IPS DF 6.9 (cell line): ENCODE measurements around the gene PTPRG.

Experiments used
- DNase-seq: peaks from one replicate; pipeline ENCODE4 v3.0.0-alpha.2; 2013; ENCODE audit warnings: low read depth, low spot score
- H3K27ac ChIP-seq: one replicate; pipeline ENCODE4 v1.5.1; 2013; ENCODE audit warnings: low read length, control low read depth
- H3K27me3 ChIP-seq: 2 replicates; pipeline ENCODE4 v1.6.1; 2013; ENCODE audit warnings: mild to moderate bottlenecking, low read length; ENCODE audit not compliant: control insufficient read depth, insufficient read depth
- H3K36me3 ChIP-seq: 2 replicates; pipeline ENCODE4 v1.6.1; 2013; ENCODE audit warnings: low read length; ENCODE audit not compliant: control insufficient read depth, insufficient read depth
- H3K4me1 ChIP-seq: 2 replicates; pipeline ENCODE4 v1.6.1; 2013; ENCODE audit warnings: low read length; ENCODE audit not compliant: control insufficient read depth, insufficient read depth
- H3K4me3 ChIP-seq: 2 replicates; pipeline ENCODE4 v1.5.1; 2013; ENCODE audit warnings: mild to moderate bottlenecking, low read length
- H3K9me3 ChIP-seq: 2 replicates; pipeline ENCODE4 v1.6.1; 2013; ENCODE audit warnings: low read length, inconsistent platforms; ENCODE audit not compliant: control insufficient read depth, insufficient read depth
- WGBS: extraction: QIAGEN DNeasy Blood & Tissue Kit; methylation state at CpG from one replicate; pipeline ENCODE4 v1.1.7; 2013; ENCODE audit warnings: mixed read lengths, missing lambda C conversion rate; ENCODE audit not compliant: insufficient read length, insufficient coverage; 5-methylcytosine and 5-hydroxymethylcytosine counted together

PTPRG gene

GRCh38 chr3:61561374-61562041, at the start of gene PTPRG:
Gene PTPRG (plus strand): TSS chr3:61561571. CDS start chr3:61562288, 717 bp downstream.
- Histone ChIP-seq H3K4me3 (peak within 1 kb of the TSS; percentile 97), H3K27me3 (no peaks in the 10 kb centered on the region; the same call in 1 of the 2 replicates), H3K36me3 (no peaks in the 10 kb centered on the region), H3K9me3 (no peaks in the 10 kb centered on the region), H3K4me1 (peaks cover 4% of the 10 kb centered on the region; the same call in 1 of the 2 replicates), H3K27ac (no peak within 1 kb of the TSS)
- no CpG with 5 or more reads among the region's 74 CpGs for WGBS
- no peak for DNase-seq

GRCh38 chr3:61518590-61518989, 42.8 kb upstream of the PTPRG start:
- Histone ChIP-seq H3K4me3 (no peak overlapping the region), H3K27ac (no peak overlapping the region), H3K27me3 (no peaks in the 10 kb centered on the region), H3K4me1 (no peaks in the 10 kb centered on the region; the same call in 1 of the 2 replicates), H3K36me3 (no peaks in the 10 kb centered on the region), H3K9me3 (no peaks in the 10 kb centered on the region)
- DNase-seq, result no peak
- WGBS, result no CpG with 5 or more reads among the region's 1 CpG

- DNase-seq, result no peak
- no peaks in the 10 kb centered on the region for H3K27me3 ChIP-seq
- no peaks in the 10 kb centered on the region for H3K36me3 ChIP-seq
- H3K4me1 ChIP-seq, result no peaks in the 10 kb centered on the region; the same call in 1 of the 2 replicates
- H3K4me3 ChIP-seq, result no peak overlapping the region
- no peak overlapping the region for H3K27ac ChIP-seq
- H3K9me3 ChIP-seq, result no peaks in the 10 kb centered on the region
- WGBS, result no CpG with 5 or more reads among the region's 2 CpGs
Measured at GRCh38 chr3:61520966-61521628, 40.3 kb upstream of the PTPRG start.

GRCh38 chr3:61522060-61522459, 39.3 kb upstream of the PTPRG start:
- Histone ChIP-seq H3K27me3 (no peaks in the 10 kb centered on the region), H3K4me1 (peaks cover 1% of the 10 kb centered on the region), H3K36me3 (no peaks in the 10 kb centered on the region), H3K27ac (no peak overlapping the region), H3K9me3 (no peaks in the 10 kb centered on the region), H3K4me3 (no peak overlapping the region)
- WGBS, result no CpG with 5 or more reads among the region's 4 CpGs
- no peak for DNase-seq

- Histone ChIP-seq H3K36me3 (no peaks in the 10 kb centered on the region), H3K9me3 (no peaks in the 10 kb centered on the region), H3K4me1 (peaks cover 1% of the 10 kb centered on the region), H3K4me3 (no peak overlapping the region), H3K27ac (no peak overlapping the region), H3K27me3 (no peaks in the 10 kb centered on the region)
- WGBS, result no CpG with 5 or more reads among the region's 2 CpGs
- no peak for DNase-seq
Measured at GRCh38 chr3:61522626-61523025, 38.7 kb upstream of the PTPRG start.

GRCh38 chr3:61524933-61525332, 36.4 kb upstream of the PTPRG start:
- peaks cover 1% of the 10 kb centered on the region for H3K4me1 ChIP-seq
- WGBS, result no CpG with 5 or more reads among the region's 4 CpGs

GRCh38 chr3:61526308-61526707, 35.1 kb upstream of the PTPRG start:
- H3K27me3 ChIP-seq, result no peaks in the 10 kb centered on the region
- no CpG with 5 or more reads among the region's 5 CpGs for WGBS
- DNase-seq, result no peak

More at GRCh38 chr3:61524933-61525332, 36.4 kb upstream of the PTPRG start:
- Histone ChIP-seq H3K4me3 (no peak overlapping the region), H3K36me3 (no peaks in the 10 kb centered on the region), H3K27ac (no peak overlapping the region), H3K27me3 (no peaks in the 10 kb centered on the region), H3K9me3 (no peaks in the 10 kb centered on the region)
- no peak for DNase-seq

GRCh38 chr3:61527011-61527410, 34.4 kb upstream of the PTPRG start:
- WGBS, result no CpG with 5 or more reads among the region's 8 CpGs
- H3K9me3 ChIP-seq, result no peaks in the 10 kb centered on the region
- no peak overlapping the region for H3K27ac ChIP-seq
- peaks cover 1% of the 10 kb centered on the region for H3K4me1 ChIP-seq
- no peak for DNase-seq
- no peaks in the 10 kb centered on the region for H3K27me3 ChIP-seq
- H3K4me3 ChIP-seq, result no peak overlapping the region
- H3K36me3 ChIP-seq, result no peaks in the 10 kb centered on the region

More at GRCh38 chr3:61526308-61526707, 35.1 kb upstream of the PTPRG start:
- H3K9me3 ChIP-seq, result no peaks in the 10 kb centered on the region
- H3K4me3 ChIP-seq, result no peak overlapping the region
- no peaks in the 10 kb centered on the region for H3K36me3 ChIP-seq
- peaks cover 1% of the 10 kb centered on the region for H3K4me1 ChIP-seq
- no peak overlapping the region for H3K27ac ChIP-seq

- Histone ChIP-seq H3K27ac (no peak overlapping the region), H3K4me3 (no peak overlapping the region), H3K9me3 (no peaks in the 10 kb centered on the region), H3K36me3 (no peaks in the 10 kb centered on the region), H3K4me1 (peaks cover 1% of the 10 kb centered on the region; the same call in 1 of the 2 replicates), H3K27me3 (no peaks in the 10 kb centered on the region)
- DNase-seq, result no peak
- no CpG with 5 or more reads among the region's 1 CpG for WGBS
Measured at GRCh38 chr3:61530355-61530754, 31.0 kb upstream of the PTPRG start.

- Histone ChIP-seq H3K4me1 (no peaks in the 10 kb centered on the region), H3K36me3 (no peaks in the 10 kb centered on the region), H3K4me3 (no peak overlapping the region), H3K27me3 (no peaks in the 10 kb centered on the region), H3K27ac (no peak overlapping the region), H3K9me3 (no peaks in the 10 kb centered on the region)
- DNase-seq, result no peak
- no CpG with 5 or more reads among the region's 2 CpGs for WGBS
Measured at GRCh38 chr3:61531528-61531927, 29.8 kb upstream of the PTPRG start.
